GM19372 (cell line): Measurements from ENCODE around the gene IL31.

Experiments used
- ATAC-seq: cut with Tn5 transposase; IDR thresholded peaks from one replicate; pipeline ENCODE4 v1.9.1; 2021; ENCODE audit warnings: mild to moderate bottlenecking, low read depth, moderate library complexity; ENCODE audit not compliant: unreplicated experiment

The IL31 gene

GRCh38 chr12:122133192-122133950 lies 40.6 kb downstream of the IL31 start:
- no peak for ATAC-seq

- no peak for ATAC-seq
These were observed 43.9 kb downstream of the IL31 start for GRCh38 chr12:122130150-122130549.

DNA sequence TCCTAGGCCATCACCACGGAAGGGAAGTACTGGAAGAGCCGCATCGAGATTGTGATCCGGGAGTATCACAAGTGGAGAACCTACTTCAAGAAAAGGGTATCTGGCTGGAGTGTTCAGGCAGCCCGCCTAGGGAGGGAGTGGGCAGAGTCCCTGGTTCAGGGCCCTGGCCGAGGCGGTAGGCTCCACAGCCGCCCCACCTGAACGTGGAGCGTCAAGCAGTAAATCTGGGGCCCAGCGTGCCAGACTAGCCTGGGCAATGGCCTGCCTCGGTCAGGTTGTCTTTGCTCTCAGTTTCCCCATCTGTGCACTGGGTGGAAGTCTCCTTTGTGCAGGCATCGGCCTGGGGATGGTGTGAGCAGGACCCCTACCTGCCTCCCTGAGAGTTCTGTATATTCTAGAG lies 44.9 kb downstream of the IL31 start:
- no peak for ATAC-seq

GRCh38 chr12:122128481-122128880 lies 45.5 kb downstream of the IL31 start:
- no peak for ATAC-seq

GRCh38 chr12:122127839-122128238 lies 46.2 kb downstream of the IL31 start:
- no peak for ATAC-seq

DNA sequence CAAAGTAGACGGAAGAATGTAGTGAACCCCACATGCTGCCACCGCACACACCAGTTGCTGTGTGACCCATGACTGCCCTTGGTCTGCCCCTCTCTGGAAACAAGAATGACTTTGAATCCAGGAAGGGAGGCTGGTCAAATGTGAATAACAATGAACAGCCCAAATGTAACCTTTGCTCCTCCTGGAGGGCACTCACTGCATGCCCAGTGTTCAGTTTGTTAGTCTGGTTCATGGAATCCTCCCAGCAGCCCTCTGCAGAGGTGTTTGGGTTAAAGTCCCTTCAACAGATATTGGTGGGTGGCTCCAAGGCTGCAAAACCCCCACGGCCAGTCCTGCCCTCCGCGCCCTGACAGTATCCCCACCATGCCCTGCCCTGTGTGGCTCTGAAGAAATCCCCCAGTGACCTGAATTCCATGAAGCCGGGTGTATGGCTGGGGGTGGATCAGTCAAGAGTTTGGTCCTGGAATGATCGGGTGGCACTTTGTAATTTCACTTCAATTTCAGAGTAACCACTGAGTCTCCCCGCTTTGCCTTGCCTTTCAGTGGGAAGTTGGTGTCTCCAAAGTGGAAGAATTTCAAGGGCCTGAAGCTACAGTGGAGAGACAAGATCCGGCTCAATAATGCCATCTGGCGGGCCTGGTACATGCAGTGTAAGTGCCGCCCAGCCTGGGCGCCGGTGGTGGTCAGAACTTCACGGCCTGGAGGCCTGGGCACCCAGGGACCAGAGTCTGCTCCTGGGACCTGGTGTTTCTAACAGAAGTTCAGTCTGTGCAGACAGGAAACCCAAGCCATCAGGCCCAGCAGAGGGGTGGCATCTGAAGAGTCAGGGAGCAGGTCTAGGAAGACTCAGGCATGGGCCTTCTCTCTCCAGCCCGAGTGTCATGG lies 47.1 kb downstream of the IL31 start:
- no peak for ATAC-seq

- no peak for ATAC-seq
These were observed 47.7 kb downstream of the IL31 start for GRCh38 chr12:122126342-122126635.

GRCh38 chr12:122125452-122126341 lies 48.3 kb downstream of the IL31 start:
- ATAC-seq, result no peak

GRCh38 chr12:122124370-122124769 lies 49.7 kb downstream of the IL31 start:
- ATAC-seq, result no peak

DNA sequence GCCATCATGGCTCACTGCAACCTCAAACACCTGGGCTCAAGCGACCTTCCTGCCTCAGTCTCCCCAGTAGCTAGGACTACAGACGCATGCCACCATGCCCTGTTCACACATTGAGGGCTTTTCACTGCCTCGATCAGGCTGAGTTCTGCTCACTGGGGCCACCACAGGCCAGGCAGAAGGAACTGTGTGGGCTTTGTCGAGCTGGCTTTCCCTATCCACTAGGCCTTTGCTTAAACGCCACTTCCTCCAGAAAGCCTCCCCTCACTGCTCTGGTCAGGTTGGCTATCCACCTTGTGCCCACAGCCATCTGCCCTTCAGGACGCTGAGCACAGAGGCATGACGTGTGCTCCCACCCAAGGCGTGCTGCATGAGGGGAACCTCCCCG lies 50.3 kb downstream of the IL31 start:
- no peak for ATAC-seq

DNA sequence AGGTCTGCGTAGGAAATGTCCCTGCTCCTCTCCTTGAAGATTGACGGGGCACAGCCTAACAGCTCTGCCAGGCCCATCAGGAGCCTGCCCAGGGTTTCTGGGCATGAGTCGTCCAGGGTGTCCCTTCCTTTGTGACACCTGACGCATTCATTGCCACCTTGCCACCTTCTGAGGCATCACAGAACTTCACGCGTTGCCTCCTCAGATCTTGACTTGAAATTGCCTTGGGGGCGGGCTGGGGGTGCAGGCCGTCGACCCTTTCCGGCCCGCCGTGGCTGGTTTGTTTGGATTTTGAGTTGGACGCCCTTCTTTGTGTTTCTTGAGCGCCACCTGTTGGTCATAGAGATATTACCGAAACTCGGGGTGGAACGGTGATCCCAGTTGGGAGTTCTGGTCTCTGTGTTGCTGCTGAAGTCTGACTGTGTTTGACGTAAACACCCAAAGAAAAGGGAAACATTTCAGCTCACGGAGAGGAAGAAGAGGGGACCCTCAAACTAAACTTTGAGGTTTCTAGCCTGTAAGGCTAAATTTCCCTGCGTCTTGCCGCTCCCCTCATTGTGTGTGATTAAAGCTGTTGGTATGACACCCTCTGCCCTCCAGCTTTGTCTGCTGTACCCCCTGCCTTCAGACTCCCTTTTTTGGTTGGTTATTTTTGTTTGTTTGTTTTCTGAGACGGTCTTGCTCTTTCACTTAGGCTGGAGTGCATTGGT lies 50.8 kb downstream of the IL31 start:
- no peak for ATAC-seq
